T-helper 9 cell (primary cell): ENCODE measurements around the gene CRYBA2.

Experiments used
- DNase-seq: peaks from one replicate; pipeline ENCODE4 v3.0.0-alpha.2; 2020

CRYBA2 gene

GRCh38 chr2:218999021-218999880, 6.0 kb upstream of the CRYBA2 start:
- no peak for DNase-seq

DNA sequence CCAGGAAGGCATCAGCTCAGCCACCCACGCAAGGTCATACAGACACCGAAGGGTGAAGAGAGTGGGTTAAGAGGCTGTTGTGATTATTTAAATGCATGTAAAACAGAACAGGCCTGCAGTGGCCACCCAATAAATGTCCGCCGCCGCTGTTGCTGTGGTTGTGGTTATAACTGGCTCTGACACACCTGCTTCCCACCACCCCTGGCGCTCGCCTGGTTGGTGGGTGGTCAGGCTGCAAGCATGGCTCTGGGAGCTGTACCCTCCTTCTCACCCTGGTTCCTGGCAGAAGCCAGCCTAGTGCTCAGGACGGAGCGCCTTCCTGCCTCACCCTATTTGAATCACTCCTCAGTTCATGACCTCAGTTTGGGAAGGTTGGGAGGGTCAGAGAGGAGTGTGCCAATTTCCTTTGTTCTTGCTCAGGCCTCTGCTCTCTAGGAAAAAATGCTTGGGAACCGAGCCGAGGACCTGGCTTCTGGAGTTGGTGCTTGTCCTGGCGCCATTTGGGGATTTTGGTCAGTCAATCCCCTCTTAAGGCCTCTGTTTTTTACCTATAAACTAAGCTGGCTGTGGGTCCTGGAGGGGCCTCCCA, 5.3 kb upstream of the CRYBA2 start:
- DNase-seq, result no peak

DNA sequence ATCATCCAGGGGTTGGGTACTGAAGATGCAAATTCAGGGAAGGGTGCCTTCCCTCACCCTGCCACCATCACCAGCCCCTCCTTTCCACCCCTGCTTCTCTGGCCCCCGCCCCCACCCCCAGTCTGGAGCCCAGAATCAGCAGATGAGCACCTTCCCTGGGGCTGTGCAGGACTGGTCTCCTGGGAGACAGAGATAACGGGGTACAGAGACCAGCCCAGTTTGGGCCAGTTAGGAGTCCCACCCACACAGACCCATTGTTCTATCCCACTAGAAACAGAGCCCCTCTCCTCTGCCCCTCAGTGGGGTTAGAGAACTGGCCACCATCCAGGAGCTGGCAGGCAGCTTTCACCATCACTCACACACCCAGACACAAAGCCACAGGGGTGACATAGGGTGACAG, 4.5 kb upstream of the CRYBA2 start:
- DNase-seq, result no peak

GRCh38 chr2:218996937-218997336, 3.7 kb upstream of the CRYBA2 start:
- DNase-seq, result no peak

GRCh38 chr2:218995972-218996711, 2.9 kb upstream of the CRYBA2 start:
- peak; percentile 78 for DNase-seq

DNA sequence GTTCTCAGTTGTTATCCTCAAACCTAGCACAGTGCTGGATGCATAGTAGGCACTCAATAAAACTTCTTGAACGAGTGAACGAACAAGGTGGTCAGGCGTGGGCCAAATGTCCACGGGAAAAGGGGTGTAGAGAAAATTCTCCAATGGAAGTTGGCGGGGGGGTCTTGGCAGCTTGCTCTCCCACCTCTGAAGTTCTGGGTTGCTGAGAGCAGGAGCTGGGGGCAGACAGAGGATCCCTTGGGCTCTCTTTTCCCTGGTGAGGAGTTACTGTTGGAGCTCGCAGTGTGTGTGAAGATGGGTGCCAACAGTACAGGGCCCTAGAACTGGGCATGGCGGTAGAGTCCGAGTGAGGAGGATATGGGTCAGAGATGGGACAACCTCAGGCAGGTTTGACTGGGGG, 2.3 kb upstream of the CRYBA2 start:
- no peak for DNase-seq

DNA sequence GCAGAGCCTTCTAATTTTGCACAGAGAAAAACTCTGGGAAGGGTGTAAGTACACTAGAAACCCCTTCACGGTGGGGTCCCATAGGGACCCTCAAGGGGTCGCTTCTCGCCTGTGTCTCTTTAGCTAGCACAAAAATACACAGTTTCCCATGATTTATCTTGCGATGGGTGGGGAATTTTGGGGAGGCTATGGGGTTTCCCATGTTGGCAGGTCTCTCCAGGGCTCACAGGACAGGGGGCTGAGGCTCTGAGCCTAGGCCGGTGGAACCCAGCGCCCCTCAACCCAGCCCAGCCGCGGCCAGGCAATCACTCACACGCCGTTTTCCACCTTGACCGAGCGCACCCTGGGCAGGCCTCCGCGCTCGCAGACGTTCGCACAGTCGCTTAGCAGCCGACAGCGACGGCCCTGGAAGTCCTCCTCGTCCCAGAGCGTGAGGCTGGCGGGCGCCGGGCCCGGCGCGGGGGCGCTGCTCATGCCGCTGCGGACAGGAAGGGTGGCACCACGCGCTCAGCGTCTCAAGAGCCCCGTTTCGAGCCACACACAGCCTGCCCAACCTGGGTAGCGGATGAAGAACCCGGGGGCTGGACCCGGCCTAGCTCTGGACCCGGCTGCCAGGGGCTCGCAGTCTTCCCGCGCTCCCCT, 398 bp downstream of the CRYBA2 start:
- no peak for DNase-seq

- no peak for DNase-seq
These were observed 1.0 kb downstream of the CRYBA2 start for GRCh38 chr2:218992196-218992595.

DNA sequence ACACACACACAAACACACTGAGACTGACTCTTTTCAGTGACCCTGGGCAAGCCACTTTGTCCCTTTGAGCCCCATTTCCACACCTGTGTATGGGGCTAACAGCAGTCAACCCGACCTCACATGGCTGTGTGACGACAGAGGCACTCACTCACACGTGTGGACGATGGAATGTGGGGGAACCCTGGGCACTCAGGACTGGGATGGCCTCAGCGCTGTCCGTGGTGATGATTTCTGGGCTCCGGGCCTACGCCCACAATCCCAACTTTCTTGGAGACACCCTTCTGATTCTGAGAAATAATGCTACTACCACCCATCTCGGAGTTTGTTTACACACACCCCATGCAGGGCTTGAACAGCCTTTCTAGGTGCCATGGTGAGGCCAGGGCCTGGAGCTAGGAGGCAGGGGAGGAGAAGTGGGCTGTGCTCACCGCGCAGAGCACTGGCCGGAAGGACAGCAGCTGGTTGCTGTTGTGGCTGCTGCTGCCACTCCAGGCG, 1.5 kb downstream of the CRYBA2 start:
- DNase-seq, result no peak

- DNase-seq, result no peak
These were observed 2.6 kb downstream of the CRYBA2 start for GRCh38 chr2:218990612-218991011.

DNA sequence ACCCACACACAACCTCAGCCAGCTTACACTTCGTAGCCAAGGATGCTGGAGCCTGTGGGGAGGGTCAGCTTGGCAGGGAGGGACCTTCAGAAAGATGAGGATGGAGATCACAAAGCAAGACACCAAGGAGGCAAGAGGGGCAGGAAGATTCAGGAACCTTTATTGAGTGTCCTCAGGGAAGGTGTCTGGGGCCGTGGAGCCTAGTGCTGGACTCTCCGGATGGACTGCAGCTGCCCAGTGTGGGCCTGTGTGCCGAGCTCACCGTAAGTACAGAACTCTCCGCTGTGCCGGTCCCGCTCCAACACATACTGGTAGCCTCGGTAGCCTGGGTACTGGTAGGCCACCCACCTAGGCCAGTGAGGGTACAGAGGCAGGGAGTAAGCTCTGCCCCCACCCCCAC, 3.2 kb downstream of the CRYBA2 start:
- no peak for DNase-seq

DNA sequence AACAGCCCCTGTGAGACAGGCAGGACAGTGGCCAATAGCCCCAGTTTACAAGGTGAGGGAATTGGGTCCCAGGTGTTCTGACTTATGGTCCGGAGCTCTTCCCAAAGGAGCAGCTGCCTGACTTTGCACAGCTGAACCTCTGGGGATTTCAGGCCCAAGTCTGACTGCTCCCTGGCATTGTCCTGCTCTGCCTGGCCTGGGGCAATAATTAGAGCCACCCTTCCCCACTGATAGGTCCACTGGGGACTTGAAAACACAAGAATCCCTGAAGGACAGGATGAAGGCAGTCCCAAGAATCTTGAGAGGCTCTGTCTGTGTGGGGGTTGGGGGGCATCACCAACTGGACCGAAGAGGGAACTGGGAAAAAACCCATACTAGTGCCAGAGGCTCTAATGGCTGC, 4.6 kb downstream of the CRYBA2 start:
- DNase-seq, result no peak

DNA sequence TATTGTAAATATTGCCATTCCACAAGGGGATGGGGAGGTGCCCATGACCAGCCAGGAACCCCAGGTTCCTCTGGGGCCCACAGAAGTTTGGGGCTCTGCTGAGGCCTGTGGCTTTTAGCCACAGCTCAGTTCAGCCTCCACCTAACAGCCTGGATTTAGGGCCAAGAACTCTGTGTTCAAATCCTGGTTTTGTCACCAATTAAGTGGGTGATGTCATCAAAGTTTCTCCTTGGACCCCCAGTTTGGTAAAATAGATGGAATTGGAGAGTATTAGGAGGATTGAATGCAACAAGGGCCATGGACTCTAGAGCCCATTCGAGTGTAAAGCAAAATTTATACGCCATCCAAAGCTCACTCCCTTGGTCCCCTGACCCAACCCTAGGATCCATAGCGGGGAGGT, 5.1 kb downstream of the CRYBA2 start:
- no peak for DNase-seq

DNA sequence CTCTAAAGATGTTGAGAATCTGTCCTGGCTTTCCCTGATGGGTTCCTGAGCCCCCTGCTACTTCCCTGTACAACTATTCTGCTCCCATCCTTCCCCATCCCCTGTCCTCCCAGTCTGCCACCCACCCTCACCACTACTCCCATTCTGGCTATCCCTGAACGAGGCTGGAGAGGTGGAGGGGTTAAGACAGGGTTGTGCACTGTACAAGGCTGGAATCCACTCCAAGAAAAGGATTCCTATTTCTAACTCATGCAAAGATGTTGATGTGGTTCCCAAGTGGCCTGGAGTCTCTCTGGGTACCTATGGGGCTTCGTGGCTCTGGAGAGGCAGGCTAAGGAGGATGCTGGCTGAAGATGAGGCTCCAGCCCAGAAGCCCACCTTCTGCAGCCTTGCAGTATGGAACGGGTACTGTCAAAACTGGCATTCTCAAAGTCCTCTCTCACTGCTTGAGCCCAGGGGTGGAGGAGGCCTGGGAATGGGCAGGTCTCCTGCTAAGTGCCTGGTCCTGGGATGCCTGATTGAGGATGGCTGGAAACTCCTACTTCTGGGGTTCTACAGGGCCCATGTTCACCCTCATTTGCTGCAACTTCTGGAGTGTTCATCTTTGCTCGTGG, 7.0 kb downstream of the CRYBA2 start:
- no peak for DNase-seq

GRCh38 chr2:218985325-218986091, 7.7 kb downstream of the CRYBA2 start:
- DNase-seq, result no peak

DNA sequence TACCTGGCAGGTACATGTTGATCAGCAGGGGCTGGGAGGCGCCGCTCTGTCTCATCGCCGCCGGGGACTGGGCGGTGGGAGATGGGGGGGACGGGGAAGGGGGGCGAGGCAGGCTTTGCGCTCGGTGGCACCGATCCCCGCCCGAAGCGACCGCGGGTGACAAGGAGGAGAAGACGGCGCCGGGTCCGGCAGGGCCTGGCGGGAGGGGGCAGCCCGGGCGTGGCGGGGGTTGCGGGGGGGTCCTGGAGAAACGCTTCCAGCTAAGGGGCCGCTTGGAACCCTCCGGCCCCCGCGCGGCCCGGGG, 8.2 kb downstream of the CRYBA2 start, which contains the start of gene FEV:
Gene FEV, minus strand, starts transcription at position 164 of the 304 bp plus-strand sequence. Its CDS starts 109 bp downstream, at position 55.
- no peak for DNase-seq

DNA sequence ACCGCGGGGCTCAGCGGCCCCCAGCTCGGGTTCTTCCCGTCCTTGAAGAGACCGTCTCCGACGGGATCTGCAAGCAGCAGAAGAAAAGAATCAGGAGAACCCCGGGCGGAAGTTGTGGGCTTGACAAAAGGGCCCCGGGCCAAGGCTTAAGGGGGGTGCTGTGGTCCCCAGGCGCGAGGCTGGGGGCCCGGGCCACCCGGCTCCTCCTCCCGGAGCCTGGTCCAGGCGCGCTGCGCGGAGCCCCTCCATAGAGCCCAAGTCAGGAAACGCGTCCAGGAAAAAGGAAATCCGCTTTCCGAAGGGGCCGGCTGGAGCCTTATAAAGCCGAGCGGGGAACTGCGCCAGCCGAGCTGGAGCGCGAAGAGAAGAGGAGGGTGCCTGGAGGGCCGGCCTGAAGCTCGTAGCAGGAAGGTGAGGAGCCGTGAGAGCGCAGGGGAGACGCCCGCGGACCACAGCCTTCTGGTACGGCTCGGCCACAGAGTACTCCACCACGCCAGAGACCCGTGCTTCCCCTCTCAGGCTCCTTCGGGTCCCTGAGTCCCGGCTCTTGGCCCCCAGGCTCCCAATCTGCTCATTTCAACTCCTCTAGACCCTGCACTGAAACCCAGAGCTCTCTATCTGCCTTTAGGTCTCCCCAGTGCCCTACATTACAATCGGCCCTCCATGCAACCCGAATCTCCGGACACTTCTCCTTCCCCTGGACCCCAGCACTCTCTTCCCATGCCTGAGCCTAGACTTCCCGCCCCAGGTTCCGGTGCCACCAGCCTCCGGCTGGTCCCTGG, 8.8 kb downstream of the CRYBA2 start:
- no peak for DNase-seq

DNA sequence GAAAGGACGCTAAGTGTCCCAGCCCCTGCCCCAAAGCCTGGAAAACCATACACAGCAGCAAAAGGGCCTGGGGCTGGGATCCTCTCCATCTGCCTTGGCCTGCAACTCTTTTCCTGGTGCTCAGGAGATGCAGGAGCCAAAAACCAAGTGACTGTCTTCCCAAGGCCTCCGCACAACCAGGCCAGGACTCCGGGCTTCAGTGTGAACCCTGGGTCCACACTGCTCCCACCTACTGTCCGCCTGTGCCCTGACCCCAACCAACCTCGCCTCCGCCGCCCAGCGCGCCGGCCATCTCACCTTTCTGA, 9.3 kb downstream of the CRYBA2 start:
- DNase-seq, result no peak

GRCh38 chr2:218983263-218983933, 9.8 kb downstream of the CRYBA2 start:
- no peak for DNase-seq

GRCh38 chr2:218982586-218983262, 10.5 kb downstream of the CRYBA2 start:
- DNase-seq, result no peak
